T-cell (primary cell): ENCODE measurements around the gene TFIP11. TPM values are rescaled to one million over a fixed set of nuclear protein-coding genes. Genes with fewer than 3 reads are reported as not detected.

Experiments
- ATAC-seq, 4 experiments: fragments of 200-7000 bp in 3 of 4; fragments of 150-1000 bp in 1 of 4; cut with Tn5 transposase; replicated peaks in 1 of 4; 1 replicate in 3 of 4; 2 replicates in 1 of 4; pipeline ENCODE4 v1.10.0; 2021; ENCODE audit warnings: moderate library complexity in 3 of 4, mild to moderate bottlenecking in 2 of 4, moderate number of reproducible peaks in 1 of 4
- CTCF ChIA-PET, 2 donors: fragments of 300-600 bp; sonication (Branson Sonifier 250); formaldehyde crosslinking; loops; one replicate each; lab custom pipeline; 2022; ENCODE audit warnings: antibody characterized with exemption in 2 of 2; lab: Charles Lee
- POLR2A ChIA-PET, 2 donors: fragments of 300-600 bp; sonication (Branson Sonifier 250); formaldehyde crosslinking; loops; one replicate each; lab custom pipeline; 2022; ENCODE audit warnings: antibody characterized with exemption in 2 of 2; lab: Charles Lee
- DNase-seq, 35 experiments: peaks; one replicate each; pipeline versions ENCODE4 v3.0.0 to v3.0.0-alpha.2; 2013 to 2023
- H3K27ac ChIP-seq: one replicate; pipeline ENCODE4 v1.5.1; 2013; ENCODE audit warnings: low read length
- H3K27me3 ChIP-seq, 2 experiments: replicated peaks in 1 of 2; 1 replicate in 1 of 2; 2 replicates in 1 of 2; pipeline versions ENCODE4 v1.6.1 to v1.7.0; 2013; ENCODE audit warnings: low read length in 1 of 2, mixed read lengths in 1 of 2; ENCODE audit not compliant: control insufficient read depth in 2 of 2, insufficient read depth in 2 of 2; ENCODE audit errors: extremely low read depth in 1 of 2
- H3K36me3 ChIP-seq, 2 donors: 1 replicate in 1 of 2; 2 replicates in 1 of 2; pipeline versions ENCODE4 v1.6.1 to v1.7.0; 2013; ENCODE audit warnings: low read length in 1 of 2; ENCODE audit not compliant: control insufficient read depth in 2 of 2, insufficient read depth in 1 of 2; ENCODE audit errors: extremely low read depth in 1 of 2
- H3K4me1 ChIP-seq, 2 experiments: 1 replicate in 1 of 2; 2 replicates in 1 of 2; pipeline versions ENCODE4 v1.6.1 to v1.7.0; 2013; ENCODE audit warnings: low read length in 2 of 2, mixed read lengths in 1 of 2; ENCODE audit not compliant: insufficient read depth in 2 of 2, control insufficient read depth in 1 of 2; ENCODE audit errors: extremely low read depth in 1 of 2
- H3K4me3 ChIP-seq, 2 donors: 1 replicate in 1 of 2; 2 replicates in 1 of 2; pipeline versions ENCODE4 v1.5.1 to v1.7.0; 2013; ENCODE audit warnings: mild to moderate bottlenecking in 2 of 2, low read length in 1 of 2, moderate library complexity in 1 of 2; ENCODE audit not compliant: control insufficient read depth in 1 of 2; ENCODE audit errors: extremely low read depth in 1 of 2
- H3K9me3 ChIP-seq: 2 replicates; pipeline ENCODE4 v1.7.0; 2013
- H3K27ac Mint-ChIP-seq, 2 donors: one replicate each; pipeline ENCODE4 v1.8.0; 2020 to 2021; ENCODE audit warnings: mild to moderate bottlenecking in 2 of 2, mixed read lengths in 2 of 2
- H3K27me3 Mint-ChIP-seq, 2 donors: one replicate each; pipeline ENCODE4 v1.8.0; 2021 to 2022; ENCODE audit warnings: mixed read lengths in 2 of 2
- H3K36me3 Mint-ChIP-seq: one replicate; pipeline ENCODE4 v1.8.0; 2021; ENCODE audit warnings: mixed read lengths
- H3K4me1 Mint-ChIP-seq, 3 donors: one replicate each; pipeline ENCODE4 v1.8.0; 2020 to 2022; ENCODE audit warnings: mixed read lengths in 3 of 3, mild to moderate bottlenecking in 1 of 3
- H3K4me3 Mint-ChIP-seq, 3 donors: one replicate each; pipeline ENCODE4 v1.8.0; 2020 to 2022; ENCODE audit warnings: mild to moderate bottlenecking in 3 of 3, mixed read lengths in 3 of 3, moderate library complexity in 3 of 3
- H3K9me3 Mint-ChIP-seq, 3 donors: one replicate each; pipeline ENCODE4 v1.8.0; 2020 to 2022; ENCODE audit warnings: mixed read lengths in 3 of 3
- WGBS: methylation state at CpG from one replicate; pipeline ENCODE4 v1.1.5; 2013; ENCODE audit warnings: missing lambda C conversion rate; ENCODE audit not compliant: insufficient coverage; 5-methylcytosine and 5-hydroxymethylcytosine counted together
- total RNA-seq, 35 experiments: library from RNA in 6 of 35; stranded (reverse) in 6 of 35; fragments of 120-200 nt in 1 of 35; gene quantifications; one replicate each; pipeline versions ENCODE4 v1.2.1 to v1.2.4 and lab custom pipeline; 2013 to 2026

TFIP11 gene
- total RNA-seq, 5 donors from 2014 or later (not counting 1 experiment from before 2014, with no cell fraction given) = 63.0 to 91.8 (median 75.2) TPM

DNA sequence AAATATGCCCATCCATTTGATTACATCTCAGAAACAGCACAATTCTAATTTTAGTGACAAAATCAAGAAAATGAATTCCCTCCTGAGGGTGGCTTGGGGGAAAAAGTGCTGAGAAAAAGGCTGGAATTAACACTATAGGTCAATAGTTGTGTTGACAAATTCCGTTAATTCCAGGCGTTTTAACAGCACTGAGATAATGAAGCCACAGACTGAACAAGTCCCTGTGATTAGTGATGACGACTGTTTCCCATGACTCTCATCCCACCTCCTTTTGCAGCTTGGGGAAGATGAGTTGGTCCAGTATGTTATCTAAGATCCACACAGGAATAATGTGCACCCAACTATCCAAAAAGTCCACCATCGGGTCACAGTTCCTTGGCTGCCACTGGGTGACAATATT, 15.8 kb downstream of the TFIP11 start:
- H3K36me3 Mint-ChIP-seq = peaks cover 55% of the 10 kb centered on the region
- H3K27me3 Mint-ChIP-seq = no peaks in the 10 kb centered on the region
- ATAC-seq (no peak), DNase-seq (no peak)
- WGBS = no CpG with 5 or more reads among the region's 4 CpGs
- Histone ChIP-seq H3K4me3 (no peak overlapping the region), H3K9me3 (no peaks in the 10 kb centered on the region), H3K36me3 (peaks cover 16 to 87% of the 10 kb centered on the region in 2 donors), H3K27me3 (no peaks in the 10 kb centered on the region), H3K4me1 (no peaks in the 10 kb centered on the region), H3K27ac (no peak overlapping the region)
- H3K27ac Mint-ChIP-seq = no peak overlapping the region
- CTCF ChIA-PET = no interaction called here
- no peak overlapping the region for H3K4me3 Mint-ChIP-seq
- POLR2A ChIA-PET = interaction anchor here in 1 of 2 donors (1.8 kb wide), 1 partner anchor 13 kb away, joined by 5 read pairs; the partner anchor contains the start of genes HPS4 and SRRD
- H3K9me3 Mint-ChIP-seq = no peaks in the 10 kb centered on the region
- peaks cover 0 to 2% (median 0%) of the 10 kb centered on the region in 3 donors for H3K4me1 Mint-ChIP-seq

DNA sequence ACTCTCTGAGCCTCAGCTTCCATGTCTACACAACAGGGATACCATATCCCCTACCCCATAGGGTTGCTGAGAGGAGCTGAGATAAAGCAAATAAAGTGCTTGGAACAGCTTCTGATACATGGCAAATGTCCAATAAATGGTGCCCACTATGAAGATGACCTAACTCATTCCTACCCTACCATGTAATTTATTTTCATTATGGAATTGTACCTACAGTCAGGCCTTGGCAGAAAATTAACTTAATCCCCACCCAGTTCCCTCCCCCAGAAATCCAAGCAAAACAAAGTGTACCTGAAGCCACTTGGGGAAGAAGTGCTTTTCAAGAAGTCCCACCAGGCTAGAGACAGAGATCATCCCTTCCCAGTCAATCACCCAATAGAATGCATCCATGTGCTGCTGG, 17.8 kb downstream of the TFIP11 start:
- Histone ChIP-seq H3K27me3 (no peaks in the 10 kb centered on the region), H3K27ac (no peak overlapping the region), H3K4me3 (no peak overlapping the region), H3K4me1 (no peaks in the 10 kb centered on the region), H3K9me3 (no peaks in the 10 kb centered on the region), H3K36me3 (peaks cover 19 to 89% of the 10 kb centered on the region in 2 donors)
- ChIA-PET CTCF (no interaction called here), POLR2A (no interaction called here)
- no peaks in the 10 kb centered on the region for H3K4me1 Mint-ChIP-seq
- no peak overlapping the region for H3K27ac Mint-ChIP-seq
- no peaks in the 10 kb centered on the region for H3K27me3 Mint-ChIP-seq
- DNase-seq (no peak), ATAC-seq (no peak)
- no peaks in the 10 kb centered on the region for H3K9me3 Mint-ChIP-seq
- no peak overlapping the region for H3K4me3 Mint-ChIP-seq
- H3K36me3 Mint-ChIP-seq = peaks cover 58% of the 10 kb centered on the region

DNA sequence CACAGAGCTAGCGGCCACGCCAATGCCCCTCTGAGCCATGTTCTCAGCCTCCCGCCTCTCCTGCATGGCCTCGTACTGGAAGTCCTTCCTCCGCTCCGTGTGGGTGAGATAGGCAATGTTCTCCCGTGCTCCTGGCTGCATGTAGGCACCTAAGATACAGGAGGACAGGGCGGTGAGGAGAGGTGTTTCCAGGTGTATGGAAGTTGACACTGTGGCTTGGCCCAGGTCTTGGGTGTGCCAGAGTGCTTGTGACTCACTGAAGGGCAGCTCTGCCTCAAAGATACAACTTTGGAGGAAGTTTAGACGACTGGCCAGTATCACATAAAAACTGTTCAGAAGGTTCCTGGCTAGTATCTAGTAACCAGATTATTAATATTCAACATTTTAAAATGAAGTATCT, 20.1 kb downstream of the TFIP11 start:
- Histone ChIP-seq H3K27me3 (no peaks in the 10 kb centered on the region), H3K27ac (no peak overlapping the region), H3K36me3 (peaks cover 19 to 98% of the 10 kb centered on the region in 2 donors), H3K4me3 (no peak overlapping the region), H3K4me1 (no peaks in the 10 kb centered on the region), H3K9me3 (no peaks in the 10 kb centered on the region)
- Mint-ChIP-seq H3K9me3 (no peaks in the 10 kb centered on the region), H3K27me3 (no peaks in the 10 kb centered on the region), H3K4me1 (peaks cover 0 to 5% (median 3%) of the 10 kb centered on the region in 3 donors), H3K36me3 (peaks cover 60% of the 10 kb centered on the region), H3K27ac (no peak overlapping the region), H3K4me3 (no peak overlapping the region)
- DNase-seq = no peak
- WGBS = 95% methylated on average over 7 of the region's 9 CpGs
- ChIA-PET POLR2A (no interaction called here), CTCF (no interaction called here)
- ATAC-seq = no peak

DNA sequence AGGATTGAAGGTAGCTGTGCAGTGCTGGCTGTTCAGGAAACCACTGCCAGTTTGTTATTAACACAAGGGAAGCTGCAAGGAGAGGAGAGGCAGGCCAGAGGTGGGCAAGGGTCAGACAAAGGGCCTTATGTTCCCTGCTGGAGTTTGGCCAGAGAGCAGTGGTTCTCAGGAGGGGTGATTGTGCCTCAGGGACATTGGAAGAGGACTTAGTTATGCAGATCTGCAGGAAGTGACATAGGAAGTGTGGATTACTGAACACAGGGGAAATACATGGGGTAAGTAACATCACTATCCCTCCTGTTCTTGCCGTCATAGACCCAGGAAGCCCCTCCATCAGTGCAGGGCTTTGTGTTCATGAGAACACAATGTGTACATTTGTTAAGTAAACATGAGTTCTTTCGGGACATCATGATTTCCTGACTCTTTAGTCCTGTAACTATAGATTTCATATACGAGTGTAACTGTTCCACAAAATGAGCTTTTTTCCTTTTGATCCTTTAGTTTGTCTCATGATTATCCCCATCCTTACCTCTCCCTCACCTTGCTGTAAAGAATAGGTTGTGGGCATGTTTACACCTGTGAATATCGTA, 22.7 kb downstream of the TFIP11 start:
- H3K36me3 ChIP-seq = peaks cover 8 to 74% of the 10 kb centered on the region in 2 donors
- Mint-ChIP-seq H3K4me3 (no peak overlapping the region), H3K27me3 (no peaks in the 10 kb centered on the region), H3K4me1 (peaks cover 20 to 24% (median 23%) of the 10 kb centered on the region in 3 donors), H3K36me3 (peaks cover 50% of the 10 kb centered on the region), H3K27ac (no peak overlapping the region), H3K9me3 (no peaks in the 10 kb centered on the region)
- POLR2A ChIA-PET = interaction anchor here in 1 of 2 donors (0.6 kb wide), 1 partner anchor 99 kb away, joined by 4 read pairs; no protein-coding TSS in a partner anchor
- no peak for ATAC-seq
- no peak overlapping the region for H3K4me3 ChIP-seq
- no peaks in the 10 kb centered on the region for H3K27me3 ChIP-seq
- H3K9me3 ChIP-seq = no peaks in the 10 kb centered on the region
- H3K27ac ChIP-seq = no peak overlapping the region
- no CpG with 5 or more reads among the region's 4 CpGs for WGBS
- peaks cover 3 to 6% of the 10 kb centered on the region in 2 experiments for H3K4me1 ChIP-seq
- CTCF ChIA-PET = no interaction called here
- no peak for DNase-seq

DNA sequence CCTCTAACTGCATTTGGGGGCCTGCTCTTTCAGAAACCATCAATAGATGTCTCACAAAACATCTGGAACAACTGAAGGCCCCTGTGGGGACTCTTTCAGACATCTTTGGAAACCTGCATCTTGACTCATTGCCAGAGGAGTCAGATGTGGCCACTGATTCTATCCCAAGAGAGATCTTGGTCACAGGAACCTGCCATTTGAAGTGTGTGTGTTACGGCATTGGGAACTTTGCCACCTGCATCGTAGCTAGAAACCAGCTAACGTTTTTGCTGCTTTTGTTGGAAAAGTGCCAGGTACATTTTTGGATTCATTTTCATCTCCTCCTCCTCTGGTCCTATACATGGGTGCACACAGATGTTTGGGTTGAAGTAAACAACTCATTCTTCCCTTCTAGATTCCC, 24.3 kb downstream of the TFIP11 start:
- no peak for ATAC-seq
- Mint-ChIP-seq H3K4me1 (peaks cover 30 to 33% (median 33%) of the 10 kb centered on the region in 3 donors), H3K9me3 (no peaks in the 10 kb centered on the region), H3K36me3 (peaks cover 39% of the 10 kb centered on the region), H3K27ac (no peak overlapping the region), H3K27me3 (no peaks in the 10 kb centered on the region), H3K4me3 (no peak overlapping the region)
- Histone ChIP-seq H3K9me3 (no peaks in the 10 kb centered on the region), H3K4me1 (peaks cover 8 to 14% of the 10 kb centered on the region in 2 experiments), H3K27me3 (no peaks in the 10 kb centered on the region), H3K4me3 (no peak overlapping the region), H3K36me3 (peaks cover 3 to 59% of the 10 kb centered on the region in 2 donors), H3K27ac (no peak overlapping the region)
- WGBS = 86% methylated on average over 2 of the region's 3 CpGs
- POLR2A ChIA-PET = no interaction called here
- CTCF ChIA-PET = no interaction called here
- DNase-seq = no peak

DNA sequence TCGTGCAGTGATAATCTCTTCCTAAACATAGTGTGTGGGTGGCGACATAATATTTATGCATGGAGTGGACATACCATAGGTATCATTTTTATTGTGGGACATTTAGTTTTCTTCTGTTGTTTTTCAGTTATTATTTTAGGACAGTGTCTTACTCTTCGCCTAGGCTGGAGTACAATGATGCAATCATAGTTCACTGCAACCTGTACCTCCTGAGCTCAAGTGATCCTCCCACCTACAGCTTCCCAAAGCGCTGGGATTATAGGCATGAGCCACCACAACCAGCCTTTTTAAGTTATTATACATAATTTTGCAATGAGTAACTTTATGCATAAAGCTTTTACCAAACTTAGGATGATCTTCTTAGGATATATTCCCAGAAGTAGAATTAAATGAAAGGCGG, 25.9 kb downstream of the TFIP11 start:
- Mint-ChIP-seq H3K4me3 (peak overlapping the region in 1 of 3 donors; percentile 32), H3K27ac (peak overlapping the region; percentile 5 to 40), H3K9me3 (no peaks in the 10 kb centered on the region), H3K4me1 (peaks cover 46 to 49% (median 49%) of the 10 kb centered on the region in 3 donors), H3K27me3 (no peaks in the 10 kb centered on the region), H3K36me3 (peaks cover 30% of the 10 kb centered on the region)
- Histone ChIP-seq H3K36me3 (peaks cover 2 to 43% of the 10 kb centered on the region in 2 donors), H3K9me3 (no peaks in the 10 kb centered on the region), H3K27ac (no peak overlapping the region), H3K4me3 (no peak overlapping the region), H3K27me3 (no peaks in the 10 kb centered on the region), H3K4me1 (peaks cover 17 to 23% of the 10 kb centered on the region in 2 experiments)
- no CpG with 5 or more reads among the region's 5 CpGs for WGBS
- ChIA-PET POLR2A (no interaction called here), CTCF (interaction anchor here in 1 of 2 donors (1.4 kb wide), 1 partner anchor 17 kb away, joined by 8 read pairs; no protein-coding TSS in a partner anchor)
- DNase-seq = no peak
- ATAC-seq = no peak
